H9 (cell line): ENCODE measurements around the gene SPATS2. TPM values are rescaled to one million over a fixed set of nuclear protein-coding genes. Genes with fewer than 3 reads are reported as not detected.

ENCODE experiments used
- DNase-seq: peaks from one replicate; pipeline ENCODE4 v3.0.0-alpha.2; 2017
- H2AFZ ChIP-seq: one replicate; pipeline ENCODE4 v1.6.1; 2013; ENCODE audit warnings: mild to moderate bottlenecking, low read length, control low read depth, moderate library complexity
- H2AK5ac ChIP-seq: 2 replicates; pipeline ENCODE4 v1.6.1; 2013; ENCODE audit warnings: low read length, control low read depth, mixed read lengths; ENCODE audit not compliant: insufficient read length
- H2BK120ac ChIP-seq: one replicate; pipeline ENCODE4 v1.6.1; 2013; ENCODE audit warnings: low read depth, mild to moderate bottlenecking, low read length, control low read depth, inconsistent platforms; ENCODE audit not compliant: poor library complexity, severe bottlenecking
- H2BK12ac ChIP-seq: 2 replicates; pipeline ENCODE4 v1.6.1; 2013; ENCODE audit warnings: low read length, control low read depth, mixed read lengths, low read depth; ENCODE audit not compliant: insufficient read length
- H2BK15ac ChIP-seq: 2 replicates; pipeline ENCODE4 v1.6.1; 2013; ENCODE audit warnings: low read depth, low read length, control low read depth
- H2BK20ac ChIP-seq: one replicate; pipeline ENCODE4 v1.6.1; 2013; ENCODE audit warnings: low read depth, mild to moderate bottlenecking, low read length, control low read depth, inconsistent platforms; ENCODE audit not compliant: poor library complexity, severe bottlenecking
- H2BK5ac ChIP-seq: 2 replicates; pipeline ENCODE4 v1.6.1; 2013; ENCODE audit warnings: low read length, control low read depth, mixed read lengths; ENCODE audit not compliant: insufficient read length
- H3K14ac ChIP-seq: 2 replicates; pipeline ENCODE4 v1.6.1; 2013; ENCODE audit warnings: low read length, control low read depth; ENCODE audit not compliant: insufficient read depth
- H3K18ac ChIP-seq: 2 replicates; pipeline ENCODE4 v1.6.1; 2013; ENCODE audit warnings: low read depth, mild to moderate bottlenecking, mixed read lengths, low read length, control low read depth; ENCODE audit not compliant: insufficient read length
- H3K23ac ChIP-seq: 2 replicates; pipeline ENCODE4 v1.6.1; 2013; ENCODE audit warnings: low read length, control low read depth, mixed read lengths, low read depth; ENCODE audit not compliant: insufficient read length
- H3K23me2 ChIP-seq: 2 replicates; pipeline ENCODE4 v1.6.1; 2013; ENCODE audit warnings: low read depth, mild to moderate bottlenecking, mixed read lengths, low read length, control low read depth; ENCODE audit not compliant: insufficient read length, poor library complexity, severe bottlenecking
- H3K27ac ChIP-seq: 2 replicates; pipeline ENCODE4 v1.5.1; 2013; ENCODE audit warnings: low read length, control low read depth, mixed read lengths, low read depth; ENCODE audit not compliant: insufficient read length
- H3K27me3 ChIP-seq: 2 replicates; pipeline ENCODE4 v1.6.1; 2013; ENCODE audit warnings: low read length, control low read depth, inconsistent platforms; ENCODE audit not compliant: insufficient read depth
- H3K4ac ChIP-seq: 2 replicates; pipeline ENCODE4 v1.6.1; 2013; ENCODE audit warnings: low read depth, mild to moderate bottlenecking, control low read depth, inconsistent platforms, low read length, moderate library complexity
- H3K4me1 ChIP-seq: 2 replicates; pipeline ENCODE4 v1.6.1; 2013; ENCODE audit warnings: low read length, control low read depth, inconsistent platforms; ENCODE audit not compliant: insufficient read depth
- H3K4me2 ChIP-seq: 2 replicates; pipeline ENCODE4 v1.6.1; 2013; ENCODE audit warnings: low read length, control low read depth, mixed read lengths; ENCODE audit not compliant: insufficient read length, insufficient read depth
- H3K56ac ChIP-seq: 2 replicates; pipeline ENCODE4 v1.6.1; 2013; ENCODE audit warnings: low read depth, mild to moderate bottlenecking, mixed read lengths, low read length, control low read depth; ENCODE audit not compliant: insufficient read length
- H3K79me1 ChIP-seq: 2 replicates; pipeline ENCODE4 v1.6.1; 2013; ENCODE audit warnings: low read depth, mild to moderate bottlenecking, moderate library complexity, low read length, control low read depth, inconsistent platforms; ENCODE audit not compliant: insufficient read depth, poor library complexity, severe bottlenecking
- H3K79me2 ChIP-seq: 2 replicates; pipeline ENCODE4 v1.6.1; 2013; ENCODE audit warnings: low read length, control low read depth, inconsistent platforms; ENCODE audit not compliant: insufficient read depth
- H3K9ac ChIP-seq: 2 replicates; pipeline ENCODE4 v1.6.1; 2013; ENCODE audit warnings: low read length, control low read depth, mixed read lengths; ENCODE audit not compliant: insufficient read length; ENCODE audit errors: extremely low read depth
- H3K9me3 ChIP-seq: one replicate; pipeline ENCODE4 v1.6.1; 2013; ENCODE audit warnings: low read depth, low read length, inconsistent platforms; ENCODE audit not compliant: control insufficient read depth
- H3T11ph ChIP-seq: one replicate; pipeline ENCODE4 v1.6.1; 2013; ENCODE audit warnings: mild to moderate bottlenecking, low read length, control low read depth, inconsistent platforms
- H4K20me1 ChIP-seq: one replicate; pipeline ENCODE4 v1.6.1; 2013; ENCODE audit not compliant: control insufficient read depth, insufficient read length, insufficient read depth
- H4K5ac ChIP-seq: 2 replicates; pipeline ENCODE4 v1.6.1; 2013; ENCODE audit warnings: low read depth, mild to moderate bottlenecking, mixed read lengths, low read length, control low read depth; ENCODE audit not compliant: insufficient read length
- H4K8ac ChIP-seq: replicated peaks from 2 replicates; pipeline ENCODE4 v1.6.1; 2013; ENCODE audit warnings: low read length, control low read depth, mixed read lengths, low read depth; ENCODE audit not compliant: insufficient read length
- H4K91ac ChIP-seq: 2 replicates; pipeline ENCODE4 v1.6.1; 2013; ENCODE audit warnings: low read depth, mild to moderate bottlenecking, moderate library complexity, mixed read lengths, low read length, control low read depth; ENCODE audit not compliant: insufficient read length
- H3K27ac Mint-ChIP-seq, 3 experiments: 2 replicates in 2 of 3; 3 replicates in 1 of 3; pipeline ENCODE4 v1.8.0; 2020 to 2021; ENCODE audit warnings: mixed read lengths in 3 of 3, mild to moderate bottlenecking in 1 of 3, moderate library complexity in 1 of 3
- H3K27me3 Mint-ChIP-seq: 2 replicates; pipeline ENCODE4 v1.8.0; 2021; ENCODE audit warnings: low read depth, mild to moderate bottlenecking, moderate library complexity, mixed read lengths
- H3K36me3 Mint-ChIP-seq, 3 experiments: 2 replicates in 2 of 3; 3 replicates in 1 of 3; pipeline ENCODE4 v1.8.0; 2020 to 2021; ENCODE audit warnings: low read depth in 3 of 3, mixed read lengths in 3 of 3; ENCODE audit not compliant: insufficient read depth in 1 of 3
- H3K4me1 Mint-ChIP-seq, 2 experiments: 2 replicates each; pipeline ENCODE4 v1.8.0; 2020; ENCODE audit warnings: mixed read lengths in 2 of 2
- H3K4me3 Mint-ChIP-seq, 2 experiments: 2 replicates in 1 of 2; 3 replicates in 1 of 2; pipeline ENCODE4 v1.8.0; 2020 to 2021; ENCODE audit warnings: mild to moderate bottlenecking in 2 of 2, mixed read lengths in 2 of 2, moderate library complexity in 1 of 2
- H3K9me3 Mint-ChIP-seq, 2 experiments: 2 replicates in 1 of 2; 3 replicates in 1 of 2; pipeline ENCODE4 v1.8.0; 2020; ENCODE audit warnings: mild to moderate bottlenecking in 2 of 2, mixed read lengths in 2 of 2, moderate library complexity in 1 of 2
- CTCF ChIP-seq: fragments of 200-600 bp; sonication (generic); conservative IDR thresholded peaks from 3 replicates; pipeline ENCODE4 v1.8.0; 2021; ENCODE audit warnings: antibody characterized with exemption, mild to moderate bottlenecking
- WGBS: extraction: QIAGEN DNeasy Blood & Tissue Kit; methylation state at CpG from one replicate; pipeline ENCODE4 v1.1.7; 2013; ENCODE audit warnings: missing lambda C conversion rate, low lambda C conversion rate, mixed read lengths; ENCODE audit not compliant: insufficient read length; ENCODE audit errors: extremely low coverage; 5-methylcytosine and 5-hydroxymethylcytosine counted together
- total RNA-seq: library from RNA; stranded (reverse); gene quantifications from 2 replicates; pipeline ENCODE4 v1.2.1, GENCODE V29; 2021

The SPATS2 gene
- total RNA-seq, 1 experiment from 2014 or later = 17.1 TPM

- no peak overlapping the region for H3K9ac ChIP-seq
- peak overlapping the region; percentile 44 for H3K4me2 ChIP-seq
- no peak overlapping the region for H3T11ph ChIP-seq
- H4K20me1 ChIP-seq = no peaks in the 10 kb centered on the region
- no peak overlapping the region for H2BK120ac ChIP-seq
- H3K9me3 ChIP-seq = no peaks in the 10 kb centered on the region
- no peak overlapping the region for H3K27ac ChIP-seq
- no peaks in the 10 kb centered on the region for H3K79me2 ChIP-seq
- H3K23ac ChIP-seq = no peak overlapping the region
- H3K27me3 ChIP-seq = peaks cover 45% of the 10 kb centered on the region; the same call in 1 of the 2 replicates
- H3K79me1 ChIP-seq = no peaks in the 10 kb centered on the region
- no peak overlapping the region for H3K14ac ChIP-seq
- H3K36me3 Mint-ChIP-seq = no peaks in the 10 kb centered on the region
- no peak overlapping the region for H2AK5ac ChIP-seq
- H3K4me1 ChIP-seq = no peaks in the 10 kb centered on the region
- DNase-seq = peak; percentile 61
- H2BK20ac ChIP-seq = no peak overlapping the region
- peaks cover 97% of the 10 kb centered on the region for H3K27me3 Mint-ChIP-seq
- no peak overlapping the region for H2AFZ ChIP-seq
- H3K9me3 Mint-ChIP-seq = no peaks in the 10 kb centered on the region
- H2BK12ac ChIP-seq = no peak overlapping the region
- no peak overlapping the region for H4K91ac ChIP-seq
- no peak overlapping the region for H3K56ac ChIP-seq
- no peak overlapping the region for H2BK5ac ChIP-seq
- WGBS = no CpG with 5 or more reads among the region's 39 CpGs
- H3K4me1 Mint-ChIP-seq = peaks cover 16 to 38% of the 10 kb centered on the region in 2 experiments
- H3K23me2 ChIP-seq = peaks cover 10% of the 10 kb centered on the region
- no peak overlapping the region; a peak in 1 of 7 replicates for H3K27ac Mint-ChIP-seq
- H3K18ac ChIP-seq = no peak overlapping the region
- no peak overlapping the region for H4K5ac ChIP-seq
- peak overlapping the region; percentile 53 to 72 for H3K4me3 Mint-ChIP-seq
- H4K8ac ChIP-seq = no peak overlapping the region
- no peak for TF ChIP-seq CTCF
- H2BK15ac ChIP-seq = no peak overlapping the region
- no peak overlapping the region for H3K4ac ChIP-seq
Measured at GRCh38 chr12:49543914-49544815, 176.9 kb downstream of the SPATS2 start.
